ENCODE data around the gene CHTF8. TPM values are rescaled to one million over a fixed set of nuclear protein-coding genes. Genes with fewer than 3 reads are reported as not detected.

Gene CHTF8
- total RNA-seq, 6 donors from 2014 or later = 33.5 to 103 (median 70.6) TPM

DNA sequence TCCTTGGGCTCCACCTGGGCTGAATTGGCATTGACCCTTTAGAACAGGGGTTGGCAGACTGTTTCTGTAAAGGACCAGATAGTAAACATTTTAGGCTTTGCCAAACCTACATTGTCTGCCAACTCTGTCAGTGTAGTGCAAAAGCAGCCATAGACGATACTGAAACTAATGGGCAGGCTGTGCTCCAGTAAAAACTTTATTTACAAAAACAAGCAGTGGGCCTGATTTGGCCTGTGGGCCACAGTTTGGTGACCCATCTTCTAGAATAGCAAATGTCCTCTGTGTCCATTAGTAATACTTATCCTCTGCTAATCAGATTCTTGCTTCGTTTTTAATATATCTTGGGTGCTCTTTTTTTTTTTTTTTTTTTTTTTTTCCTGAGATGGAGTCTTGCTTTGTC lies 6.2 kb upstream of the CHTF8 start:
- Histone ChIP-seq H3K27me3 (no peaks in the 10 kb centered on the region), H3K9me3 (no peaks in the 10 kb centered on the region), H3K36me3 (peaks cover 0 to 68% (median 23%) of the 10 kb centered on the region in 4 donors), H3K4me1 (peaks cover 2 to 8% (median 5%) of the 10 kb centered on the region in 4 donors), H3K27ac (no peak overlapping the region), H3K4me3 (no peak overlapping the region)
- TF ChIP-seq EP300 (IDR thresholded peaks at IDR 0.05) (no peak), POLR2AphosphoS5 (IDR thresholded peaks at IDR 0.05) (no peak), POLR2A (IDR thresholded peaks at IDR 0.05) (no peak)
- TF ChIP-seq, protein P1, sequence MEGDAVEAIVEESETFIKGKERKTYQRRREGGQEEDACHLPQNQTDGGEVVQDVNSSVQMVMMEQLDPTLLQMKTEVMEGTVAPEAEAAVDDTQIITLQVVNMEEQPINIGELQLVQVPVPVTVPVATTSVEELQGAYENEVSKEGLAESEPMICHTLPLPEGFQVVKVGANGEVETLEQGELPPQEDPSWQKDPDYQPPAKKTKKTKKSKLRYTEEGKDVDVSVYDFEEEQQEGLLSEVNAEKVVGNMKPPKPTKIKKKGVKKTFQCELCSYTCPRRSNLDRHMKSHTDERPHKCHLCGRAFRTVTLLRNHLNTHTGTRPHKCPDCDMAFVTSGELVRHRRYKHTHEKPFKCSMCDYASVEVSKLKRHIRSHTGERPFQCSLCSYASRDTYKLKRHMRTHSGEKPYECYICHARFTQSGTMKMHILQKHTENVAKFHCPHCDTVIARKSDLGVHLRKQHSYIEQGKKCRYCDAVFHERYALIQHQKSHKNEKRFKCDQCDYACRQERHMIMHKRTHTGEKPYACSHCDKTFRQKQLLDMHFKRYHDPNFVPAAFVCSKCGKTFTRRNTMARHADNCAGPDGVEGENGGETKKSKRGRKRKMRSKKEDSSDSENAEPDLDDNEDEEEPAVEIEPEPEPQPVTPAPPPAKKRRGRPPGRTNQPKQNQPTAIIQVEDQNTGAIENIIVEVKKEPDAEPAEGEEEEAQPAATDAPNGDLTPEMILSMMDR (IDR thresholded peaks at IDR 0.05) = no peak
- DNase-seq (no peak), ATAC-seq (ENCODE audit: low FRiP score in 2 of 2) (no peak)
- WGBS, 2 donors = 91 to 100% methylated on average over 2 of the region's 2 CpGs

- H3K27ac ChIP-seq = peak overlapping the region in 2 of 4 donors; percentile 92 to 96
- H3K27me3 ChIP-seq = no peaks in the 10 kb centered on the region
- no peak for ATAC-seq (ENCODE audit: low FRiP score in 2 of 2)
- no peaks in the 10 kb centered on the region for H3K9me3 ChIP-seq
- no peak for DNase-seq
- H3K4me1 ChIP-seq = peaks cover 19 to 36% (median 24%) of the 10 kb centered on the region in 4 donors
- TF ChIP-seq, protein P1 (IDR thresholded peaks at IDR 0.05) = no peak
- TF ChIP-seq EP300 (IDR thresholded peaks at IDR 0.05) = no peak
- TF ChIP-seq POLR2A (IDR thresholded peaks at IDR 0.05) = no peak
- no peak for TF ChIP-seq POLR2AphosphoS5 (IDR thresholded peaks at IDR 0.05)
- peak overlapping the region; percentile 85 to 99 (median 95) for H3K4me3 ChIP-seq
- H3K36me3 ChIP-seq = peaks cover 0 to 19% (median 4%) of the 10 kb centered on the region in 4 donors
- WGBS, 2 donors = 51 to 52% methylated on average over 5 of the region's 5 CpGs
Measured at GRCh38 chr16:69133373-69133954, 1.1 kb upstream of the CHTF8 start.

DNA sequence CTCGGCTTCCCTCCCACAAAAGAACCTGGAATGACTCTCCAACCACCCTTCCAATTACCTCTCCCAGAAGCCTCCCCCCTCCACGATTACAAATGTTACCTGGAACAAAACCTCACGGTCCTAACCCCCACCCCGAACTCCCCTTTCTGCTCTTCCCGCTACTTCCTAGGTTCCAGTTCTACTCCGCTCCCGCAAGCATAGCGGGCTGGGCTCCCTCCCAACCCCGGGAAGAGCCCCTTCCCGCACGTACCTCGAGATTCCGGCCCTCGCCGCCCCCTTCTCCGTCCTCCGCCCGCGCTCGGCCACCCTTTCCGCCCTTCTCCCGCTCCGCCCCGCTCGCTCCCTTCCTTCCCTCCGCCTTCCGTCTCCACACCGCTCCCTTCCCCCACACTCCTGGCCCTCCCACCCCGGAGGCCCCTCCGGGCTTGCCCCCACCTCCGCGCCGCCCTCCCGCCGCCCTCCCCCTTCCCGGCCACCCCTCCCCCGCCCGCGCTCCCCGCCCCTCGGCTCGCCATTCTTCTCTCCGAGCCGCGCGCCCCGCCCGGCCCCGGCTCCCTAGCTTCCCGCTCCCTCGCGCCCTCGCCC lies 457 bp downstream of the CHTF8 start:
- peaks cover 0 to 8% (median 2%) of the 10 kb centered on the region in 4 donors for H3K36me3 ChIP-seq
- TF ChIP-seq, protein P1 (IDR thresholded peaks at IDR 0.05) = no peak
- TF ChIP-seq POLR2AphosphoS5 (IDR thresholded peaks at IDR 0.05) (peak; percentile 10 to 11), POLR2A (IDR thresholded peaks at IDR 0.05) (peak in 1 of 4 donors; percentile 14), EP300 (IDR thresholded peaks at IDR 0.05) (peak in 1 of 4 donors; percentile 4)
- H3K27ac ChIP-seq = peak overlapping the region; percentile 92 to 99 (median 96)
- H3K9me3 ChIP-seq = no peaks in the 10 kb centered on the region
- peaks cover 19 to 37% (median 24%) of the 10 kb centered on the region in 4 donors for H3K4me1 ChIP-seq
- H3K4me3 ChIP-seq = peak overlapping the region; percentile 85 to 99 (median 95)
- DNase-seq (peak in 1 of 2 donors; percentile 81), ATAC-seq (ENCODE audit: low FRiP score in 2 of 2) (peak; percentile 89 to 92)
- H3K27me3 ChIP-seq = no peaks in the 10 kb centered on the region
- 0 to 2% methylated on average over 30 to 40 of the region's 53 CpGs for WGBS, 2 donors

DNA sequence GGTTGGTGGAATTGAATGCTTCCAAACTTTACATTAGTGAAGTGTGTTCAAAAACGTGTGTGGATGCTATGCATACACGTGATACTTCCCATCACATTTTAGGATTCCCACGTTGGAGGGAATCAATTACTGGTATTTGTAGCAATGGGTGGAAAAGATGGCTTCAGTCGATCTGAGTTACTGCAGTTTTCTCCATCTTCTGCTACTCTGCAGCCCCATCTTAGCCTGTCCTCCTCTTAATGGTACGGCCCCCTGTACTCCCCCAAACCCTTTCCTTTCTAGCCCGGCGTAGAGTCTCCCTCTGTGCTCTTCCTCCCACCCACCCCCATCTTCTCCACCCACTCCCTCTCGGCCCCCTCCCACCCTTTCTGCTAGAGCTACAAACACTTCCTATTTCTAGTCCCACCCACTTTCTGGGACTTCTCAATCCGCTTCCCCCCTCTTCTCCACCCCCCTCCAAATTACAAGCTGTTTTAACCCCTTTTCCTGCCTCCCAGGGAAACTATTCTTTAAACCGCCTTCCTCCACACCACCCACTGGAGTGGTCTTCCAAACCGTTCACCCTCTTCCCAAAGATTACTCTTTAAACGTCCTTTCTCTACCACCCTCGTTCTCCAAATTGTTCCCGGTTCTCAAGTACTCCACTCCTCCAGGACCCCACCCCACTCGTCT lies 1.1 kb downstream of the CHTF8 start:
- no peaks in the 10 kb centered on the region for H3K9me3 ChIP-seq
- H3K4me3 ChIP-seq = peak overlapping the region; percentile 85 to 99 (median 95)
- peak in 1 of 2 donors; percentile 38 for ATAC-seq (ENCODE audit: low FRiP score in 2 of 2)
- H3K36me3 ChIP-seq = peaks cover 0 to 5% (median 2%) of the 10 kb centered on the region in 4 donors
- TF ChIP-seq, protein P1 (IDR thresholded peaks at IDR 0.05) = no peak
- TF ChIP-seq POLR2A (IDR thresholded peaks at IDR 0.05) (no peak), POLR2AphosphoS5 (IDR thresholded peaks at IDR 0.05) (no peak), EP300 (IDR thresholded peaks at IDR 0.05) (no peak)
- peak in 1 of 2 donors; percentile 36 for DNase-seq
- 1 to 3% methylated on average over 15 of the region's 15 CpGs for WGBS, 2 donors
- peaks cover 21 to 44% (median 24%) of the 10 kb centered on the region in 4 donors for H3K4me1 ChIP-seq
- H3K27ac ChIP-seq = peak overlapping the region; percentile 92 to 99 (median 96)
- no peaks in the 10 kb centered on the region for H3K27me3 ChIP-seq

All from upper lobe of left lung (tissue), 6 donors.